HepG2 (cell line): ENCODE data around the gene GGA3. TPM values are rescaled to one million over a fixed set of nuclear protein-coding genes. Genes with fewer than 3 reads are reported as not detected.
A peak's percentile ranks its signal among the peaks of the same experiment; 100 is the strongest.

Experiments
- ATAC-seq: fragments of 200-7000 bp; cut with Tn5 transposase; 3 replicates; pipeline ENCODE4 v1.9.1; 2020; ENCODE audit warnings: mild to moderate bottlenecking, moderate library complexity
- BruUV-seq: library from RNA; stranded (reverse); fragments of 400-500 nt; replicated peaks from 2 replicates; lab custom pipeline; 2021; lab: Mats Ljungman, UMichigan
- CTCF ChIA-PET: fragments of 300-600 bp; formaldehyde crosslinking; extraction: SDS; loops from one replicate; lab custom pipeline; 2021; ENCODE audit warnings: low total read pairs, inconsistent platforms, low intra/inter-chr PET ratio; lab: Yijun Ruan, JAX
- POLR2A ChIA-PET: fragments of 350-600 bp; sonication (Branson Sonifier 250); formaldehyde crosslinking; loops from one replicate; lab custom pipeline; 2020; ENCODE audit warnings: antibody characterized with exemption, inconsistent platforms; lab: Yijun Ruan, JAX
- DNase-seq: peaks from one replicate; pipeline ENCODE4 v3.0.0-alpha.2; 2015; ENCODE audit warnings: low spot score
- FAIRE-seq: peaks from 3 replicates; lab custom pipeline; 2011; peaks lifted over from hg19 to GRCh38; lab: Jason Lieb, UNC
- H2AFZ ChIP-seq: one replicate; pipeline ENCODE4 v1.6.1; 2011; ENCODE audit warnings: low read length, inconsistent platforms
- H3K27ac ChIP-seq: fragments of 300-600 bp; 3 replicates; pipeline ENCODE4 v1.8.0; 2011; ENCODE audit warnings: mixed run types, mild to moderate bottlenecking, mixed read lengths, low read length, inconsistent platforms; ENCODE audit not compliant: insufficient read depth; ENCODE audit errors: extremely low read length
- H3K27me3 ChIP-seq, 2 experiments: fragments of 200-600 bp in 1 of 2; 2 replicates in 1 of 2; 3 replicates in 1 of 2; pipeline versions ENCODE4 v1.6.0 to v1.8.0; 2011; ENCODE audit warnings: low read length in 2 of 2, mild to moderate bottlenecking in 2 of 2, moderate library complexity in 2 of 2, inconsistent platforms in 1 of 2; ENCODE audit not compliant: insufficient read depth in 2 of 2, control insufficient read depth in 1 of 2
- H3K36me3 ChIP-seq, 2 experiments: fragments of 200-600 bp in 1 of 2; replicated peaks in 1 of 2; 2 replicates in 1 of 2; 3 replicates in 1 of 2; pipeline versions ENCODE4 v1.5.1 to v1.8.0; 2011; ENCODE audit warnings: low read length in 2 of 2, inconsistent platforms in 1 of 2; ENCODE audit not compliant: insufficient read depth in 2 of 2, control insufficient read depth in 1 of 2
- H3K4me1 ChIP-seq: 2 replicates; pipeline ENCODE4 v1.5.1; 2012; ENCODE audit warnings: low read length, inconsistent platforms; ENCODE audit not compliant: insufficient read depth
- H3K4me2 ChIP-seq: 2 replicates; pipeline ENCODE4 v1.6.0; 2011; ENCODE audit warnings: low read depth, low read length, inconsistent platforms
- H3K4me3 ChIP-seq, 3 experiments: fragments of 200-600 bp in 1 of 3; sonication (generic), shearing (Covaris generic) in 1 of 3; replicated peaks in 1 of 3; 2 replicates each; pipeline ENCODE4 v1.5.1; 2011 to 2016; ENCODE audit warnings: low read length in 3 of 3, inconsistent platforms in 2 of 3, low read depth in 2 of 3, mild to moderate bottlenecking in 2 of 3, control low read depth in 1 of 3, mixed read lengths in 1 of 3; ENCODE audit not compliant: insufficient read depth in 1 of 3
- H3K79me2 ChIP-seq: one replicate; pipeline ENCODE4 v1.6.1; 2011; ENCODE audit warnings: low read length, inconsistent platforms; ENCODE audit not compliant: insufficient read depth
- H3K9ac ChIP-seq: 2 replicates; pipeline ENCODE4 v1.6.0; 2011; ENCODE audit warnings: mild to moderate bottlenecking, low read depth, low read length, inconsistent platforms; ENCODE audit not compliant: insufficient read depth
- H3K9me3 ChIP-seq: 2 replicates; pipeline ENCODE4 v1.5.1; 2012; ENCODE audit warnings: mild to moderate bottlenecking, low read length
- H4K20me1 ChIP-seq: 2 replicates; pipeline ENCODE4 v1.6.0; 2011; ENCODE audit warnings: inconsistent platforms, mild to moderate bottlenecking, low read length, moderate library complexity; ENCODE audit not compliant: insufficient read depth
- ASH2L ChIP-seq: fragments of 300-600, 200-600 bp; sonication (generic); IDR thresholded peaks from 2 replicates; pipeline ENCODE4 v1.7.0; 2017; ENCODE audit warnings: low read depth, mild to moderate bottlenecking, moderate library complexity, mixed read lengths, low read length; ENCODE audit not compliant: insufficient read length
- CC2D1A ChIP-seq: sonication (generic); formaldehyde crosslinking; IDR thresholded peaks from 2 replicates; pipeline ENCODE4 v1.8.1; 2023; ENCODE audit warnings: mild to moderate bottlenecking, missing genetic modification reagents
- CEBPB ChIP-seq: IDR thresholded peaks from 2 replicates; pipeline ENCODE4 v1.6.1; 2011; ENCODE audit warnings: low read depth, low read length, improper control_type of control experiment, borderline replicate concordance
- DR1 ChIP-seq: sonication (generic); formaldehyde crosslinking; IDR thresholded peaks from 2 replicates; pipeline ENCODE4 v1.8.0; 2021; ENCODE audit warnings: mild to moderate bottlenecking, missing genetic modification reagents, inconsistent platforms
- EHMT2 ChIP-seq: fragments of 200-600 bp; sonication (generic); IDR thresholded peaks from 2 replicates; pipeline ENCODE4 v1.7.0; 2017; ENCODE audit warnings: antibody characterized with exemption, low read depth, low read length, borderline replicate concordance
- FOXO1 ChIP-seq: sonication (generic); formaldehyde crosslinking; IDR thresholded peaks from 2 replicates; pipeline ENCODE4 v1.4.0; 2020; ENCODE audit warnings: missing genetic modification reagents
- GPN1 ChIP-seq: sonication (generic); formaldehyde crosslinking; IDR thresholded peaks from 2 replicates; pipeline ENCODE4 v1.5.1; 2020; ENCODE audit warnings: missing genetic modification reagents, borderline replicate concordance
- HOXA7 ChIP-seq: sonication (generic); formaldehyde crosslinking; IDR thresholded peaks from 2 replicates; pipeline ENCODE4 v1.8.1; 2022; ENCODE audit warnings: mild to moderate bottlenecking, missing genetic modification reagents, moderate library complexity
- ISX ChIP-seq: sonication (generic); formaldehyde crosslinking; conservative IDR thresholded peaks from 2 replicates; pipeline ENCODE4 v1.5.0; 2020; ENCODE audit warnings: missing genetic modification reagents
- PLRG1 ChIP-seq: fragments of 450-650 bp; conservative IDR thresholded peaks from 2 replicates; pipeline ENCODE4 v1.6.1; 2016
- RARA ChIP-seq: IDR thresholded peaks from 2 replicates; pipeline ENCODE4 v1.6.1; 2016; ENCODE audit warnings: missing genetic modification reagents, missing compliant biosample characterization
- RFX1 ChIP-seq: fragments of 450-650 bp; IDR thresholded peaks from 2 replicates; pipeline ENCODE4 v1.6.1; 2017
- RNF2 ChIP-seq: fragments of 450-650 bp; conservative IDR thresholded peaks from 2 replicates; pipeline ENCODE4 v1.6.1; 2016; ENCODE audit warnings: low read depth
- RXRB ChIP-seq: IDR thresholded peaks from 2 replicates; pipeline ENCODE4 v1.6.1; 2016; ENCODE audit warnings: borderline replicate concordance, missing genetic modification reagents, missing compliant biosample characterization
- SMAD3 ChIP-seq: sonication (generic); formaldehyde crosslinking; IDR thresholded peaks from 2 replicates; pipeline ENCODE4 v1.4.0; 2020; ENCODE audit warnings: missing genetic modification reagents
- TP53 ChIP-seq: sonication (generic); formaldehyde crosslinking; conservative IDR thresholded peaks from 2 replicates; pipeline ENCODE4 v1.4.0; 2020; ENCODE audit warnings: missing genetic modification reagents
- ZFP36 ChIP-seq: fragments of 150-350 bp; IDR thresholded peaks from 2 replicates; pipeline ENCODE4 v1.6.1; 2018; ENCODE audit warnings: borderline replicate concordance, low read length, low read depth; ENCODE audit not compliant: partially characterized antibody
- ZNF180 ChIP-seq: sonication (generic); formaldehyde crosslinking; IDR thresholded peaks from 2 replicates; pipeline ENCODE4 v1.4.0; 2020; ENCODE audit warnings: low read depth, missing genetic modification reagents, borderline replicate concordance
- ZNF546 ChIP-seq: sonication (generic); formaldehyde crosslinking; conservative IDR thresholded peaks from 2 replicates; pipeline ENCODE4 v1.8.1; 2023; ENCODE audit warnings: mild to moderate bottlenecking, missing genetic modification reagents
- ZNF614 ChIP-seq: IDR thresholded peaks from 2 replicates; pipeline ENCODE4 v1.6.1; 2018; ENCODE audit warnings: missing biosample characterization, missing genetic modification reagents, inconsistent platforms, borderline replicate concordance
- WGBS: methylation state at CpG from one replicate; pipeline ENCODE4 v1.1.6; 2017; ENCODE audit warnings: low lambda C conversion rate; 5-methylcytosine and 5-hydroxymethylcytosine counted together
- in situ Hi-C: cut with HindIII; loops from 2 replicates; pipeline ENCODE4 v1.10.0; 2017; ENCODE audit warnings: low pct_unique_long_range_greater_than_20kb; ENCODE audit not compliant: extremely low pct_ligation_motif_present
- intact Hi-C: fragments of 100-400 bp; cut with micrococcal nuclease; formaldehyde crosslinking; loops from one replicate; pipeline ENCODE4 v1.10.0; 2022; ENCODE audit not compliant: unreplicated experiment
- polyA plus RNA-seq, 8 experiments: library from polyadenylated mRNA; depleted of rRNA in 3 of 8; stranded (reverse) in 7 of 8; unstranded in 1 of 8; fragments of >200 nt; fragmentation: Illumina TruSeq in 4 of 8; extraction: Trizol in 4 of 8; gene quantifications; 2 replicates each; pipeline versions ENCODE4 v1.2.1 to v1.2.3, GENCODE V29; 2011 to 2016; ENCODE audit warnings: low read depth in 4 of 8, missing spikeins in 1 of 8, mixed read lengths in 1 of 8; ENCODE audit not compliant: insufficient read depth in 1 of 8
- total RNA-seq, 5 experiments: library from RNA; depleted of rRNA; stranded (reverse); fragments of >200 nt; fragmentation: Illumina TruSeq; extraction: Trizol; gene quantifications; 2 replicates each; pipeline ENCODE4 v1.2.3, GENCODE V29; 2016; ENCODE audit warnings: low read depth in 1 of 5
- TF ChIP-seq, protein P1 (sequence below): sonication (generic); formaldehyde crosslinking; IDR thresholded peaks from 2 replicates; pipeline ENCODE4 v1.4.0; 2020; ENCODE audit warnings: missing genetic modification reagents, borderline replicate concordance

GGA3 gene
- total and polyA plus RNA-seq, 2 of the 13 experiments (the other 11 are each of a cell fraction or from before 2014, with no cell fraction given), result 28.4 to 43.7 TPM

DNA sequence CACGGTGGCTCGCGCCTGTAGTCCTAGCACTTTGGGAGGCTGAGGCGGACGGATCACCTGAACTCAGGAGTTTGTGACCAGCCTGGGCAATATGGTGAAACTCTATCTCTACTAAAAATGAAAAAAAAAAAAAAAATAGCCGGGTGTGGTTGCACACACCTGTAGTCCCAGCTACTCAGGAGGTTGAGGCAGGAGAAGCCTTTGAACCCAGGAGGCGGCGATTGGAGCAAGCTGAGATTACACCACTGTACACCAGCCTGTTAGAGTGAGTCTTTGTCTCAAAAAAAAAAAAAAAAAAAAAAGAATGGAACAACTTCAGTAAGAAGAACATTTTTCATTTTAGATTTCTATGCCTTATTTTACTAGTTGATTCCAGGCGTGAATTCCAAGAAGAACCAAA is 53.2 kb downstream of the GGA3 start:
- Histone ChIP-seq H3K27ac (no peak overlapping the region), H4K20me1 (no peaks in the 10 kb centered on the region), H3K4me2 (peak overlapping the region; percentile 85; the same call in 1 of the 2 replicates), H3K27me3 (no peaks in the 10 kb centered on the region; a peak in 1 of 5 replicates), H2AFZ (no peak overlapping the region), H3K4me3 (no peak overlapping the region), H3K79me2 (peaks cover 41% of the 10 kb centered on the region), H3K36me3 (peaks cover 14 to 44% of the 10 kb centered on the region in 2 experiments), H3K4me1 (peaks cover 22% of the 10 kb centered on the region), H3K9ac (no peak overlapping the region), H3K9me3 (no peaks in the 10 kb centered on the region)
- ChIA-PET CTCF (no interaction called here), POLR2A (interaction anchor here (0.6 to 1.8 kb wide), 3 partner anchors 53 to 98 kb away, joined by 3 to 5 read pairs (median 3); partner anchors contain the start of genes GGA3 and MRPS7)
- DNase-seq, result no peak
- WGBS, result 91% methylated on average over 9 of the region's 9 CpGs
- no peak for ATAC-seq
- BruUV-seq, result no TSS peak
- TF ChIP-seq HOXA7 (CRISPR knock-in tag), result no peak
- TF ChIP-seq PLRG1, result no peak
- TF ChIP-seq EHMT2, result no peak
- TF ChIP-seq DR1 (CRISPR knock-in tag), result no peak
- intact Hi-C loops (no loop called here), in situ Hi-C loops (no loop called here)
- no peak for FAIRE-seq

DNA sequence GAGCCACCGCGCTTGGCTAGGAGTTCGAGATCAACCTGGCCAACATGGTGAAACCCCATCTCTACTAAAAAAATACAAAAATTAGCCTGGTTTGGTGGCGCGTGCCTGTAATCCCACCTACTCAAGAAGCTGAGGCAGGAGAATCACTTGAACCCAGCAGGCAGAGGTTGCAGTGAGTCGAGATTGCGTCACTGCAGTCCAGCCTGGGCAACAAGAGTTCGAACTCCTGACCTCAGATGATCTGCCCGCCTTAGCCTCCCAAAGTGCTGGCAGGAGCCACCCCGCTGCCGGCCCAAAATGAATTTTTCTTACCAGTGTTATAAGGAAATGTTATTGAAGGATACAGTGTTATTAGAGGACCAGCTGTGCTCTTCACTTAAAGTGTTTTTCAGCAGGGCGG is 53.6 kb downstream of the GGA3 start:
- peaks cover 41% of the 10 kb centered on the region for H3K79me2 ChIP-seq
- peaks cover 12 to 40% of the 10 kb centered on the region in 2 experiments for H3K36me3 ChIP-seq
- 61% methylated on average over 11 of the region's 12 CpGs for WGBS
- FAIRE-seq (no peak), ATAC-seq (no peak), DNase-seq (no peak)
- no peak overlapping the region for H2AFZ ChIP-seq
- H3K27ac ChIP-seq, result no peak overlapping the region
- H4K20me1 ChIP-seq, result no peaks in the 10 kb centered on the region
- H3K4me1 ChIP-seq, result peaks cover 22% of the 10 kb centered on the region
- intact Hi-C loops, result no loop called here
- no peak overlapping the region for H3K4me3 ChIP-seq
- in situ Hi-C loops, result no loop called here
- ChIA-PET CTCF (no interaction called here), POLR2A (interaction anchor here (1.8 kb wide), 1 partner anchor 54 kb away, joined by 5 read pairs; the partner anchor contains the start of genes GGA3 and MRPS7)
- BruUV-seq, result no TSS peak
- H3K4me2 ChIP-seq, result peak overlapping the region; percentile 85
- no peaks in the 10 kb centered on the region for H3K9me3 ChIP-seq
- no peaks in the 10 kb centered on the region; a peak in 1 of 5 replicates for H3K27me3 ChIP-seq
- no peak overlapping the region for H3K9ac ChIP-seq
- TF ChIP-seq ZNF180 (CRISPR knock-in tag) (no peak), ZNF546 (CRISPR knock-in tag) (no peak), ISX (CRISPR knock-in tag) (no peak), CC2D1A (CRISPR knock-in tag) (no peak), ZNF614 (CRISPR knock-in tag) (no peak), CEBPB (peak; percentile 81), RARA (CRISPR knock-in tag) (peak; percentile 58), SMAD3 (CRISPR knock-in tag) (no peak), RXRB (peak; percentile 39; the same call in 1 of the 2 replicates), RFX1 (no peak), ASH2L (no peak), ZFP36 (no peak), RNF2 (no peak), TP53 (CRISPR knock-in tag) (no peak), FOXO1 (no peak), GPN1 (CRISPR knock-in tag) (no peak)
- TF ChIP-seq, protein P1, sequence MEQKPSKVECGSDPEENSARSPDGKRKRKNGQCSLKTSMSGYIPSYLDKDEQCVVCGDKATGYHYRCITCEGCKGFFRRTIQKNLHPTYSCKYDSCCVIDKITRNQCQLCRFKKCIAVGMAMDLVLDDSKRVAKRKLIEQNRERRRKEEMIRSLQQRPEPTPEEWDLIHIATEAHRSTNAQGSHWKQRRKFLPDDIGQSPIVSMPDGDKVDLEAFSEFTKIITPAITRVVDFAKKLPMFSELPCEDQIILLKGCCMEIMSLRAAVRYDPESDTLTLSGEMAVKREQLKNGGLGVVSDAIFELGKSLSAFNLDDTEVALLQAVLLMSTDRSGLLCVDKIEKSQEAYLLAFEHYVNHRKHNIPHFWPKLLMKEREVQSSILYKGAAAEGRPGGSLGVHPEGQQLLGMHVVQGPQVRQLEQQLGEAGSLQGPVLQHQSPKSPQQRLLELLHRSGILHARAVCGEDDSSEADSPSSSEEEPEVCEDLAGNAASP (CRISPR knock-in tag), result peak; percentile 75; the same call in 1 of the 2 replicates
